GM12878 (cell line): ENCODE results near the gene SNED1. TPM values are rescaled to one million over a fixed set of nuclear protein-coding genes. Genes with fewer than 3 reads are reported as not detected.

Experiments
- ATAC-seq: fragments of 200-7000 bp; cut with Tn5 transposase; 3 replicates; pipeline ENCODE4 v1.9.1; 2020; ENCODE audit warnings: mild to moderate bottlenecking, moderate library complexity
- BruUV-seq: library from RNA; stranded (reverse); fragments of 400-500 nt; replicated peaks from 2 replicates; lab custom pipeline; 2021; lab: Mats Ljungman, UMichigan
- CTCF ChIA-PET: fragments of 300-600 bp; sonication (Branson Sonifier 250); formaldehyde crosslinking; extraction: SDS; loops from one replicate; lab custom pipeline; 2021; ENCODE audit warnings: inconsistent platforms; lab: Yijun Ruan, JAX
- POLR2A ChIA-PET: fragments of 350-600 bp; formaldehyde crosslinking; extraction: SDS; loops from one replicate; lab custom pipeline; 2021; ENCODE audit warnings: inconsistent platforms; lab: Charles Lee
- RAD21 ChIA-PET: fragments of 300-600 bp; sonication (Branson Sonifier 250); formaldehyde crosslinking; loops from one replicate; lab custom pipeline; 2023; ENCODE audit warnings: antibody characterized with exemption; ENCODE audit not compliant: unreplicated experiment; lab: Charles Lee
- SMC1A ChIA-PET: fragments of 300-600 bp; sonication (Branson Sonifier 250); formaldehyde crosslinking; loops from one replicate; lab custom pipeline; 2023; ENCODE audit not compliant: unreplicated experiment, uncharacterized antibody; lab: Charles Lee
- DNase-seq: peaks from one replicate; pipeline ENCODE4 v3.0.0-alpha.2; 2011; ENCODE audit warnings: low read depth, low spot score
- FAIRE-seq: peaks from 3 replicates; lab custom pipeline; 2011; peaks lifted over from hg19 to GRCh38; lab: Jason Lieb, UNC
- H2AFZ ChIP-seq: 2 replicates; pipeline ENCODE4 v1.6.0; 2011; ENCODE audit warnings: low read depth, low read length, control low read depth; ENCODE audit not compliant: control insufficient read depth
- H3K27ac ChIP-seq: 2 replicates; pipeline ENCODE4 v1.5.1; 2011; ENCODE audit warnings: control low read depth; ENCODE audit not compliant: control insufficient read depth, insufficient read depth
- H3K27me3 ChIP-seq, 2 experiments: replicated peaks in 1 of 2; 2 replicates each; pipeline versions ENCODE4 v1.6.0 to v1.6.1; 2011; ENCODE audit warnings: low read length in 1 of 2; ENCODE audit not compliant: control insufficient read depth in 2 of 2, insufficient read depth in 2 of 2
- H3K36me3 ChIP-seq, 2 experiments: 2 replicates each; pipeline ENCODE4 v1.5.1; 2011; ENCODE audit warnings: low read length in 1 of 2; ENCODE audit not compliant: control insufficient read depth in 2 of 2, insufficient read depth in 2 of 2
- H3K4me1 ChIP-seq: 2 replicates; pipeline ENCODE4 v1.6.1; 2011; ENCODE audit warnings: mild to moderate bottlenecking, low read length, moderate library complexity, mixed read lengths; ENCODE audit not compliant: control insufficient read depth, insufficient read depth
- H3K4me2 ChIP-seq: 2 replicates; pipeline ENCODE4 v1.6.0; 2011; ENCODE audit warnings: control low read depth; ENCODE audit not compliant: control insufficient read depth, insufficient read depth
- H3K4me3 ChIP-seq: fragments of 200-600 bp; sonication (generic); 2 replicates; pipeline ENCODE4 v1.5.1; 2016
- H3K79me2 ChIP-seq: 2 replicates; pipeline ENCODE4 v1.6.0; 2011; ENCODE audit warnings: low read length; ENCODE audit not compliant: control insufficient read depth, insufficient read depth
- H3K9ac ChIP-seq: 2 replicates; pipeline ENCODE4 v1.8.0; 2011; ENCODE audit warnings: low read length, control low read depth, mixed read lengths; ENCODE audit not compliant: control insufficient read depth, insufficient read depth
- H3K9me3 ChIP-seq: replicated peaks from 3 replicates; pipeline ENCODE4 v1.5.1; 2011; ENCODE audit warnings: mild to moderate bottlenecking, low read length; ENCODE audit not compliant: control insufficient read depth, insufficient read depth
- H4K20me1 ChIP-seq: 2 replicates; pipeline ENCODE4 v1.6.0; 2011; ENCODE audit not compliant: control insufficient read depth, insufficient read depth
- BACH1 ChIP-seq: fragments of 450-650 bp; IDR thresholded peaks from 2 replicates; pipeline ENCODE4 v1.6.1; 2017; ENCODE audit warnings: mild to moderate bottlenecking, borderline replicate concordance
- BCLAF1 ChIP-seq: fragments of 450-650 bp; IDR thresholded peaks from 2 replicates; pipeline ENCODE4 v1.6.1; 2017; ENCODE audit warnings: antibody characterized with exemption, mild to moderate bottlenecking, moderate library complexity
- FOXM1 ChIP-seq: IDR thresholded peaks from 2 replicates; pipeline ENCODE4 v1.6.1; 2012; ENCODE audit warnings: low read depth, mild to moderate bottlenecking, inconsistent platforms, low read length, moderate library complexity
- HCFC1 ChIP-seq: fragments of 150-350 bp; IDR thresholded peaks from 2 replicates; pipeline ENCODE4 v1.6.1; 2014; ENCODE audit warnings: low read length
- HSF1 ChIP-seq: fragments of 150-350 bp; IDR thresholded peaks from 2 replicates; pipeline ENCODE4 v1.6.1; 2014; ENCODE audit warnings: mild to moderate bottlenecking, low read depth, low read length
- IKZF1 ChIP-seq: fragments of 450-650 bp; conservative IDR thresholded peaks from 2 replicates; pipeline ENCODE4 v1.6.1; 2017; ENCODE audit warnings: antibody characterized with exemption, mild to moderate bottlenecking
- MXI1 ChIP-seq: fragments of 150-350 bp; IDR thresholded peaks from 2 replicates; pipeline ENCODE4 v1.6.1; 2011; ENCODE audit warnings: low read depth, mild to moderate bottlenecking, inconsistent platforms, low read length, improper control_type of control experiment
- NR2C2 ChIP-seq: IDR thresholded peaks from 2 replicates; pipeline ENCODE4 v1.6.1; 2011; ENCODE audit warnings: borderline replicate concordance, low read depth; ENCODE audit not compliant: control insufficient read depth, insufficient read length
- USF2 ChIP-seq: IDR thresholded peaks from 2 replicates; pipeline ENCODE4 v1.6.1; 2011; ENCODE audit warnings: low read depth, low read length, improper control_type of control experiment, borderline replicate concordance
- ZBTB40 ChIP-seq: fragments of 450-650 bp; IDR thresholded peaks from 2 replicates; pipeline ENCODE4 v1.6.1; 2016; ENCODE audit warnings: mild to moderate bottlenecking, moderate library complexity, borderline replicate concordance
- WGBS: methylation state at CpG from one replicate; pipeline ENCODE4 v1.1.6; 2016; ENCODE audit warnings: low lambda C conversion rate; ENCODE audit not compliant: insufficient replicate concordance, insufficient coverage; ENCODE audit errors: missing lambda C conversion rate; 5-methylcytosine and 5-hydroxymethylcytosine counted together
- in situ Hi-C: fragments of 300-500 bp; cut with MboI; formaldehyde crosslinking; loops from 9 replicates; pipeline ENCODE4 v1.14.3; 2018; ENCODE audit warnings: mixed read lengths
- intact Hi-C: fragments of 100-400 bp; cut with micrococcal nuclease; formaldehyde crosslinking; loops from one replicate; pipeline ENCODE4 v1.14.2; 2022; ENCODE audit not compliant: unreplicated experiment
- polyA plus RNA-seq, 11 experiments: library from polyadenylated mRNA; depleted of rRNA in 4 of 11; unstranded in 6 of 11; stranded (reverse) in 5 of 11; fragments of >200 nt; fragmentation: Nextera tagmentation in 4 of 11; fragmentation: Illumina TruSeq in 1 of 11; extraction: Ambion mirVana in 4 of 11; extraction: Trizol in 1 of 11; gene quantifications; 1 replicate in 1 of 11; 2 replicates in 10 of 11; pipeline versions ENCODE4 v1.2.1 to v1.2.3, GENCODE V29; 2011 to 2016; ENCODE audit warnings: inconsistent platforms in 2 of 11, missing spikeins in 2 of 11, low read depth in 1 of 11
- total RNA-seq, 4 experiments: library from RNA; depleted of rRNA in 3 of 4; stranded (reverse); fragments of >200 nt in 3 of 4; fragmentation: Illumina TruSeq in 1 of 4; extraction: Trizol in 1 of 4; gene quantifications; 2 replicates each; pipeline versions ENCODE4 v1.2.1 to v1.2.3, GENCODE V29; 2013 to 2021

SNED1 gene
- total and polyA plus RNA-seq, 10 of the 15 experiments (the other 5 are each of a cell fraction or from before 2014, with no cell fraction given): 0.05 to 8.4 (median 3.0) TPM

- in situ Hi-C loops: no loop called here
- no peak for DNase-seq
- Histone ChIP-seq H3K9me3 (no peaks in the 10 kb centered on the region), H2AFZ (no peak overlapping the region), H3K4me3 (no peak overlapping the region), H3K9ac (no peak overlapping the region), H3K27ac (no peak overlapping the region), H3K79me2 (no peaks in the 10 kb centered on the region), H4K20me1 (no peaks in the 10 kb centered on the region), H3K4me2 (no peak overlapping the region), H3K36me3 (no peaks in the 10 kb centered on the region), H3K4me1 (no peaks in the 10 kb centered on the region), H3K27me3 (peaks cover 0 to 1% of the 10 kb centered on the region in 2 experiments; a peak in 2 of 4 replicates)
- no peak for ATAC-seq
- no peak for FAIRE-seq
- no TSS peak for BruUV-seq
- CTCF ChIA-PET: no interaction called here
- SMC1A ChIA-PET: no interaction called here
- intact Hi-C loops: no loop called here
- POLR2A ChIA-PET: no interaction called here
- RAD21 ChIA-PET: no interaction called here
- WGBS: 28% methylated on average over 13 of the region's 14 CpGs
- TF ChIP-seq MXI1 (no peak), FOXM1 (no peak), NR2C2 (no peak), BCLAF1 (no peak), IKZF1 (no peak), BACH1 (no peak), HCFC1 (no peak), USF2 (no peak), HSF1 (no peak), ZBTB40 (no peak)
These were observed 38.5 kb upstream of the SNED1 start for GRCh38 chr2:240959941-240960308.
